ENCODE measurements around the gene AIP.
A peak's percentile ranks its signal among the peaks of the same experiment; 100 is the strongest.
"Not testable (repeated sequence)": the region's sequence is repeated elsewhere in the genome, so short reads cannot be mapped to it uniquely, and the experiment has no call there.

The AIP gene

DNA sequence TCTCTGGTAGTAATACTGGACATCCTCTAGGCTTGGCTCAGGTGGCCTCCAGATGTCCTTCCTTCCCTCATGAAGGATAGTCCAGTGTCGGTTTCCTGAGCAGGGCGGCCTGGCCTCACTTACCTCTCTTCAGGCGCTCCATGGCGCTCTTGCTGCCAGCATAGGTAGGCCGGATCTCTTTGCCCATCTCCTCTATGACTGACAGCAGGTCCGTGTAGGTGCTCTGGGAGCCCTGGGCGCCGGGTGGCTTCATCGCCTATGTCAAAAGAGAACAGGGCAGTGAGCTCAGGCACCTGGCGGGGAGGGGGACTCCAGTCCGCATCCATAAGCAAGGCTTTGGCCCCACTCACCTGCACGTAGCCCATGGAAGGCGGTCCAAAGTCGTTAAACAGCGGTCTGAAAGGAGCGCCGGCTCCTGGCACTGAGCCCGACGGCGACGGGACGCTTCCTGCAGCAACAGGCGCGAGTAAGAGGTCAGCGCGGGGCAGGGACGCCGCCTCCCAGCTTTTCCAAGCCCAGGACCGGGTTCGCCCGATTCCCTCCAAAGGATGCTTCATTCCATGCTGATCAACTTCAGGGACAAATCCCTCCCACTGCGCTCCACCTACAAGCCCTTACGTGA, 24.5 kb downstream of the AIP start:
- DNase-seq (ENCODE audit: low read depth in 2 of 2) = no peak

DNA sequence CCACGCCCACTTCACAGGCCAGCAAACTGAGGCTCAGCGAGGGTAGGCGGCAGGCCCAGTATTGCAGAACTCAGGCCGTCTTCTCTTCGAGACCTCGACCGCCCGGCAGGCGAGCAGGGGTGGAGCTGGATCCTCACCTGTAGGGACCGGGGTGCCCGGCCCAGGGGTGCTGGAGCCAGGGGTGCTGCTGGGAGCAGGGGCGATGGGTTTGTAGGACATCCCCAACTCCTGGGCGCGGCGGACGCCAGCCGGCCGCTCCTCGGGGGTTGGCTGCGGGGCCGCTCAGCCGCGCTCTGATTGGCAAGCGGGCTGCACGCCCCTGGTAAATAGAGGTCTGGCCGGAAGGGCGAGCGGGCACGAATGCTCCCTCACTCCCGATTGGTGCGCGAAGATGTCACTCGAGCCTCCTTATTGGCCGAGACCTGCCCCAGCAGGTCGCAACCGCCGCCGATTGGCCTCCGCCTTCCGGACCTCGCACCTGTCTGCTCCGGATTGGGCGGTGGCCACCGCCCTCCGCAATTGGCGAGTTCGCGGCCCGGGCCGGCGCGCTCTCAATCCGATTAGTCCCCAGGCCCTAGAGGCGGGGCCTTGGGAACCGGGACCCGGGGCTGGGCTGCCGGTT, 25.1 kb downstream of the AIP start, which contains the start of gene CDK2AP2:
TSS of gene CDK2AP2 (minus strand) at position 299 of the 622 bp plus-strand sequence. CDS start at position 219, 80 bp downstream.
- peak; percentile 98 to 99 for DNase-seq (ENCODE audit: low read depth in 2 of 2)

DNA sequence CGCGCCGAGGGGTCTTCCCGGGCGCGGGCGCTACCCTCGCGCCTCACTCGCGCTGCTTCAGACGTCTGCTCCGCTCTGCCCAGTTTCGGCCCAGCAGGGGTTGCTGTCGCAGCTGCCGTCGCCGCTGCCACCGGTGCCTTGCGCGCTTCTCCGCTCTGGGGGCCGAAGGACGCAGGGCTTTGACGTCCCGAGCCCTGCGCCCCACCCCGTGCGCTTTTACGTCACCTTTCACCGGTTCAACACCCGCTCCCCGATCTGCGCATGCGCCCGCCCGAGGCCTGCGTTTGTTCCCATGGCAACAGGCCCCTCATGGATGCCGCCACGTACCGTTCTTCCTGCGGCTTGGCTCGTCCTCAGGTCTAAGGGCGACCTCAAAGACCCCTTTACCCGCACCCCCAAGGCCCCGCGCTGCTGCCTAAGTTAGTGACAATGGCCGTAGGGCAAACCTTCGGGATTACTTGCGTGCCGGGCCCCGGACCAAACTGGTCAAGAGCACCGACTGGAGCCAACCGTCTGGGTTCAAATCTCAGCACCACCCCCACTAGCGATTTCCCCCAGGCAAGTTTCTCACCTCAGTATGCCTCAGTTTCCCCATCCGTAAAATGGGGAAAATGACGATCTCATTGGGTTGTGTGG, 25.8 kb downstream of the AIP start:
- peak; percentile 99 for DNase-seq (ENCODE audit: low read depth in 2 of 2)

DNA sequence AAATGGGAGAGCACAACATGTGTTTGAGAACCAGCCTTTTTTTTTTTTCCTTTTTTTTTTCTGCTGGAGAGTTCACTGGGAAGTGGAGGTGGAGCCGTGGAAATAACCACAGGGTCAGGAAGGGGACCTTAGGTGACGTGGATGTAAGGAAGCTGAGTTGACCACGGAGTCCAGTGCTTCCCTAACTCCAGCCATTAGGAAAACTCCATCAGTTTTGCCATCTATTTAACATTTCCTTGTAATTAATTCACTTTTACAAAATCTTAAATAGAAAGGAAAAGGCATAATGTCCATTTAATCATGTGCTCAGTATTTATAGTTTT, 27.2 kb downstream of the AIP start:
- no peak for DNase-seq (ENCODE audit: low read depth in 2 of 2)

DNA sequence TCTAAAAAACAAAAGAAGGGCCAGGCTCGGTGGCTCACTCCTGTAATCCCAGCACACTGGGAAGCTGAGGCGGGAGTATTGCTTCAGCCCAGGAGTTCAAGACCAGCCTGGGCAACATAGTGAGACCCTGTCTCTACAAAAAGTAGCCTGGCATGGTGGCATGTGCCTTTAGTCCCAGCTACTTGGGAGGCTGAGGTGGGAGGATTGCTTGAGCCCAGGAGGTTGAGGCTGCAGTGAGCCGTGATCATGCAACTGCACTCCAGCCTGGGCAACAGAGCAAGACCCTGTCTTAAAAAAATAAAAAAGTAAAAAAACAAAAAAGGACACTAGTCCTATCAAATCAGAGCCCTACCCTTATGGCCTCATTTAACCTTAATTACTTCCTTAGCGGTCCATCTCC, 28.7 kb downstream of the AIP start:
- not testable (repeated sequence) for DNase-seq (ENCODE audit: low read depth in 2 of 2)

DNA sequence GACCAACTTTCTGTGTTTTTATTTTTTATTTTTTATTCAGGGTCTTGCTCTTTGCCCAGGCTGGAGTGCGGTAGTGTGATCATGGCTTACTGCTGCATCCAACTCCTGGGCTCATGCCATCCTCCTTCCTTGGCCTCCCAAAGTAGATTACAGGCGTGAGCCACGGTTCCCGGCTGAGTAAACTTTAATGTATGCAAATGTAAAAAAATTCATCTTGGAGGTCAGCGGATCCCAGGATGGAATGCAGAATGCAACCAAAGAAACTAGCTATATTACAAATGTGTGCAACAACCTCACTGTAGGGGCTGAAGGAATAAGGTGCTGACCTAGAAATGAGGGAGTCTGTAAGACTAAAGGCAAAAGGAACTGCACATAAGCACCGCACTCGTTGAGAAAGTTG, 31.3 kb downstream of the AIP start:
- no peak for DNase-seq (ENCODE audit: low read depth in 2 of 2)

DNA sequence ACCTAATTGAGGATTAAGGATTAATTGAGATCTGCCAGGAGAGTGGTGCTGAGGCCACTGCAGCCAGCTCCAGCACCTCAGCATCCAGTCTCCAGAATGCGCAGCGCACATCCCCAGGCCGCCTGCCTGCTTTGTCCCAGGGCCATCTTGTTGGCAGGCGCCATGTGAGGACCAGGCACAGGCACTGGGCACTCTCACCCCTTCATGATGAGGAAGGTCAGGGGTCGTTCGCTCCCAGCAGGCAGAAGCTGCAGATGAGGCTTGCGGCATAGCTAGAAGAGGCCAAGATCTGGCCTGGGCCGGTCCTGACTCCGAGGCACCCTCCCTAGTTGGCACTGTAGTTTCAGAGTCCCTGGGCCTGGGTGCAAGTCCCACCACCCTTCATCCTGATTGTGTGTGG, 34.0 kb downstream of the AIP start:
- no peak for DNase-seq (ENCODE audit: low read depth in 2 of 2)

DNA sequence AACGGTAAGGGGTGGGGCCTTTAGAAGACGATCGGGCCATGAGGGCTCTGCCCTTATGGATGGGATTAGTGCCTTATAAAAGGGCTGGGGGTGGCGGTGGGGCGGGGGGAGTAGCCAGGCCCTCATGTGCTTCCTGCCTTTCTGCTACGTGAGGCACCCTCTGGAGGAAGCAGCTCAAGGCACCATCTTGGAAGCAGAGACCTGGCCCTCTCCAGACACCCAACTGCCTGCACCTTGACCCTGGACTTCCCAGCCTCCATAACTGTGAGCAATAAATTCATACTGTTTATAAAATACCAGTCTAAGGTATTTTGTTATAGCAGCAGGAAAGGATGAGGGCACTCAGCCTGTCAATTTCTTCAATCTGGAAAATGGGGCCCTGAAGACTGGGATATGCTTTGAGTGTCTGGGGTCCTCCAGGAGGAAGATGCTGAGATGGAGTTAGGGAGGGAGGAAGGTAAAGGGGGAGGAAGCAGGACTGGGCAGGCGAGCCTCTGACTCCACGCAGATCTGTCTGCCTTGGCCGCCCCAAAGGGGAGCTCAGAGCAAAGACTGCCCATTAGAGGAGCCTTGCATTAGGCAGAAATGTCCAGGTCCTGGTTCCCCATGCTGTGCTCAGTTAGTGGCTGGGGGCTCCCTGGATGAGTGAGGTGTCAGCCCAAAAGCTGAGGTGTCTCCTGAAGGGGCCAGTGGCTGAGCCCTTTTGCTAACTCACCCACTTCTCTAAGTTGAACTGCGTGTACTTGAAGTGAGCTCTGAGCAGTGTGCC, 35.1 kb downstream of the AIP start:
- DNase-seq (ENCODE audit: low read depth in 2 of 2) = no peak

DNA sequence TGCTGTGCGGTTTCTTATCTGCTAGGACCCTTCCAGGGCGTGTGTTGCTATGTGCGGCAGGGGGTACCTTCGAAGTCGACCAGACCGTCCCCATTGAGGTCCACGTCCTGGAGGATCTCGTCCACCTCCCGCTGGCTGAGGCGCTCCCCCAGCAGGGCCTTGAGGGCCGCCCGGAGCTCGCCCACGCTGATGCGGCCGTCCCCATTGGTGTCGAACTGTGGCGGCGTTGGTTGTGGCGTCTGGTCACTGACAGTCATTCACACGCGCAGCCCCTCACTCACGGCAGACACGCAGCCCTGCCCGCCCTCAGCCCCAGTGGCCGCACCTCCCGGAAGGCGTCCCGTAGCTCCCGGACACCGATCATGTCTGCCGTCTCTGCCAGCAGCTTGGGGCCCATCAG, 36.9 kb downstream of the AIP start:
- DNase-seq (ENCODE audit: low read depth in 2 of 2) = no peak

DNA sequence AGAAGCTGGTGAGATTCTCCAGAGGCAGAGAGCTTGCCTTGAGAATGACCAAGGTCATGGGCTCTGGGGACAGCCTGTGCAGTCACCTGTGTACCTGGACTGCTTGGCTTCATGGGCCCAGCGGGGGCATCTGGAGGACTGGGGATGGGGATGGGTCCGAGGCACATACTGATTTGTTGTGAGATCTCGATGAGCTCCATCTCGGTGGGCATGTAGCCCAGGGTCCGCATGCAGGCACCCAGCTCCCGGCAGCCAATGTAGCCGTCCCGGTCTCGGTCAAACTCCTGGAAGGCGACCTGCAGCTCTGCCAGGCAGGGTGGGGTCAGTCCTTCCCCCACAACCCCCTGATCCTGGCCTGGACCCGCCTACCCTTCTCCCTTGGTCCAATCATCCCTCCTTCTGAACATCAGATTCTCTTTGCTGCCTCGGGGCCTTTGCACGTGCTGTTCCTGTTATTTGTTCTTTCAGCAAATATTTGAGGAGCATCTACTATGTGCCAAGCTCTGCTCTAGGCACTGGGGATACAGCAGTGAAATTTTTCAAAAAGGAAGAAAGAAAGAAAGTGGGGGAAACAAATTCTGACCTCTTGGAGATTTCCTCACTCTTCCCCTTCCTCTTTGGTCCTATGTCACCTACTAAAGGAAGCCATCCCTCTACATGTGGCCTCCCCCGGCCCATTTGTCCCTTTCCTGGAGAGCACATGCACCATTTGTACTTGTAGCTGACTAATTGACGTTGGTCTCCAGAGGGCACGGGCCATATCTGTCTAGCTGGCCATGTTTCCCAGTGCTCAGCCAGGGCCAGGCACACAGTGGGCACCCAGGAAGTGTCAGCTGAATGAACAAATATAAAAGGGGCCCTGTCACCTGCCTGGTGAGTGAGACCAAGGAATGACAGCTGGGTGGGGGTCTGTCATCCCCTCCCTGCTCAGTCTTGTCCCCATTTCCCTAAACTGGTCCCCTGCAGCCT, 38.3 kb downstream of the AIP start:
- no peak for DNase-seq (ENCODE audit: low read depth in 2 of 2)

DNA sequence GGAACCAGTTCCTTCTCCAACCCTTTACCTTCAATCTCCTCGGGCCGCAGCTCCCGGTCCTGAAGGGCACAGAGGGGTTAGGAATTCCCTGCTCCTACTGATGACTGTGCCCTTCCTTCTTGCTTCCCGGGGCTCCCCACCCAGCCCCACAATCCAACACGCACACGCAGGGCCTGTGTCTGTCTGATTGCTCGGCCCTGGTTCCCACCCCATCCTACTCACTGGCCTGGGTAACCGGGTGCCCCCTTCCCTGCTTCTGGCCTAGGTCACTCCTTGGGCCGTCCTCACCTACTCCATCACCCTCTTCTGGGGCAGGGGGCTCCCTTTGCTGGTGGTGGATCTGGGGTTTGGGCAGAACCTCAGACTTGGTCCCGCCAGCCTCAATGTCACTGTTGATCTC, 39.1 kb downstream of the AIP start:
- DNase-seq (ENCODE audit: low read depth in 2 of 2) = no peak

DNA sequence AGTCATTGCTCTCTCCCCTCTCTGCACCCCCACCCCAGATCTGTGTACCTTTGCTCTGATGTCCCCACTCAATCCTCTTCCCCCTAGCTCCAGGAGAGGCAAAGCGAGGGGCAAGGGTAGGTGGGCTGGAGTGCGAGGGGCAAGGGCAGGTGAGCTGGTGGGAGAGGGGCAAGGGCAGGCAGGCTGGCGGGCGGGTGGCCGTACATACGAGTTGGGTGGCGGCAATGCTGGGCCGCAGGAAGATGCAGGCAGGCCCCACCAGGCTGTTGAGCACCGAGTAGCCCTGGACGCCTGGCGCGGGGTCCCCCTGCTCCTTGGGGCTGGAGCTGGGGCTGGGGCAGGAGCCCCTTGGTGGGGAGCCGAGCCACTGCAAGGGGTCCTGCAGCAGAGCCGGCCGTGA, 39.5 kb downstream of the AIP start:
- DNase-seq (ENCODE audit: low read depth in 2 of 2) = no peak

DNA sequence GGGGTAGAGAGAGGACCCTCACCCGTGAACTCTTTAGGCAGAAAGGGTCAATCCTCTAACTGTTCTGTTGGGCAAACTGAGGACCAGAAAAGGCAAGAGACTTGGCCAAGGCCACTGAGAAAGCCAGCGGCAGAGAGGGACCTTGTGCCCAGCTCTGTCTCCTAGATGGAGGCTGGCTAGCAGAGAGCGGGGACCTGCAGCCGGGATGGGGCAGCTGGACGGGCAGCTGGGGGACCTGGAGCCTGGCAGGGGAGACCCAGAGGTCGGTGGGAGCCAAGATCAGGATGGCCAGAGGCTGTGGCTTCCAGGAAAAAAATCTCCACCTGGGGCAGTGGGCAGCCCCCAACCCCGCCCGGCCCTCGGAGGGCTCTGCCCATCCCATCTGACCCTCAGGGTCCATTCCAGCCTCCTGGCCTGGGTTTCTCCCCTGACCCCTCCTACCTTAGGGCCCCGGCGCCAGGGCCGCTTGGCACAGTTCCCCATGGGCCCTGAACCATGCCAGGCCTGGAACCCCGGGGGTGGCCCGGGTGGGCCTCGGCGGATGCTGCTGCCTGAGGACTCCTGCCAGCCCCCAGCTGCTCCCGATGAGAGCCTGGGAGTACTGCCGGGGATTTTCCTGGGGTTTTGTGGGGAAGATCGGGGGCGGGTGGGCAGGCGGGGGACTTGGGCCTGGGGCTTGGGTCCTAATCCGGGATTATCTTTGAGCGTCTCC, 40.2 kb downstream of the AIP start, which contains the start of gene CABP2:
TSS of gene CABP2 (minus strand) at position 603 of the 712 bp plus-strand sequence. CDS start at position 483, 120 bp downstream.
- DNase-seq (ENCODE audit: low read depth in 2 of 2) = no peak

DNA sequence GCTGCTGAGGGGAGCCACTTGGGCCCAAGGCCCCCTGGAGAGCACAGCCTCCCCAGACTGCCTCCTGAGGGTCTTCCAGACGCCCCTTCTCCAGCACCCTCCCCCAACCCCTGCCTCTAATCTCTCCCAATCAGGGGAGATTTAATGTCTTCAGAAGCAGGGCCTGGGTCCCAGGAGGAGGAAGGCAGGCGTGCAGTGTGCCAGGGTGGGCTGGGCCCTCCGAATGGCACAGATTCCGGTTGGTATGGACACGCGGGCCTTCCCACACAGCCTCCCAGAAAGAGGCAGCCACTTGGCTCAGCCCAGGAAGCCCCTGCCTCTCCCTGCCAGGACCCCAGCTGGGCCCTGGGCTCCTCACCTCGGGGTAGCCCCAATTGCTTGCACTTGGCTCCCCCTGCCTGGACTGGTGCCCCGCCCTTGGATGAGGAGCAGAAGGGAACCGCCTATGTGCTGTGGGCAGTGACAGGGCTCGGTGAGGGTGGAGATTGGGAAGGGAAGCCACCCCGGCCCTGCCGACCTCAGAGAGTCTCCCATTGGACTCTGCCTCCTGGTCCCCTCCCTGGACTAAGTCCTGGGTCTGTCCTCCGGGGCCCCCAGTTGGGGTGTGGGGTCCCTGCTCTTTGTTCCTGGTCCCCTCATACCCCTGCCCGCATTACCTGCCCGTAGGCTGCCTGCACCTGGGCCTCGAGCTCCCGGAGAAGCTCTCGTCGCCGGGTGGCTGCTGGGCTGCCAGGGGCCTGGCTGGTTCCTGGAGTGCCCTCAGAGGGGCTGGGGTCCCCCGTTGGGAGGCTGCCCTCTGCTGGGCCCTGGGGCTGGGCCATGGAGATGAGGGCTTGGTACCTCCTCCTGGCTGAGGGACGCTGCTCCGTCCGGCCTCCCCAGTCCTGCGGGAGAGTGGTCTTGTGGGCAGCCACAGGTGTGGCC, 41.0 kb downstream of the AIP start:
- no peak for DNase-seq (ENCODE audit: low read depth in 2 of 2)

DNA sequence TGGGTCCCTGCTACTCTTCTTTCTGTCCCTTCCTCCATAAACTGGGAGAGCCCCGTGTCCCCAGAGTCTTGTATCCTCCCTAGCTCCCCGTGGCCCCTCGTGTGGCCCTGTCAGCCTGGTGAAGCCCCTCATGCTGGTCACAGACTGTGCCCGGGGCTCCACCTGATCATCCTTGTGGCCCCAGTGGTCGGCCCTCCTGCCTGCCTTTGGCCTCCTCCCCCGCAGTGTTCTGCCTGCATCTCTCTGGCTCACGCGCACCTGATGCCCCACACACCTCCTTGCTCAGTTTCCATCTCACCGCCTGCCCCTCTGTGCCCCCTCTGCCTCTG, 41.6 kb downstream of the AIP start:
- DNase-seq (ENCODE audit: low read depth in 2 of 2) = no peak

DNA sequence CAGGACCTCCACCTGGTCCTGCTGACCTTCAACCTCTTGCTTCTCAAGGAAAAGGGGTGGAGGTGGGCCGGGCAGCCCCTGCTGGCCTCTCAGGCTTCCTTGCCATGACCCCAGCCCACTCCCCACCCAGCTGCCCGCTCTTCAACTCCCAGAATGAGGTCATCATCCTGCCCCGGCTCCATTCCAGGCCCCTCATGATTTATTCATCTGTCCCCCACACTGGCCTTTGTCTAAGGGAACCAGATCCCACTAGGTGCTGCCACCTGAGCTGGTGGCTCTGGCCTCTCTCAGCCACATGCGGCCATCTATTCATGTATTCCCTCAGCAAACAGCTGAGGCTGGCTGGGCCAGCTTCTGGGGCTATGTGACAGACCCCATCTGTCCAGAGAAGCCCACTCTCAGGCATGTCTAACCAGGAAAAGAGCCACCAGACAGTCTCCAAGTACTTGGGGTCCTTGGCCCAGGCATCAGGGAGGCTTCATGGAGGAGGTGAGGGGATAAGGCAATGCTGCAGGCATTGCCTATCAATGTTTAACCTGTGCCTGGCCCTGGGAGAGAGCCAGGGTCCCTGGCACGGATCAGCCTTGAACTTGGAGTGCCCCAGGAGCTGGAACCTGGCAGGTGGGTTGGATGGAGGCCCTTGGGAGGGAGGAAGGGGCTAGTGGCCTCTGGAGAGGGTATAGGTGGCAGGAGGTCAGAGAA, 42.6 kb downstream of the AIP start:
- DNase-seq (ENCODE audit: low read depth in 2 of 2) = no peak

DNA sequence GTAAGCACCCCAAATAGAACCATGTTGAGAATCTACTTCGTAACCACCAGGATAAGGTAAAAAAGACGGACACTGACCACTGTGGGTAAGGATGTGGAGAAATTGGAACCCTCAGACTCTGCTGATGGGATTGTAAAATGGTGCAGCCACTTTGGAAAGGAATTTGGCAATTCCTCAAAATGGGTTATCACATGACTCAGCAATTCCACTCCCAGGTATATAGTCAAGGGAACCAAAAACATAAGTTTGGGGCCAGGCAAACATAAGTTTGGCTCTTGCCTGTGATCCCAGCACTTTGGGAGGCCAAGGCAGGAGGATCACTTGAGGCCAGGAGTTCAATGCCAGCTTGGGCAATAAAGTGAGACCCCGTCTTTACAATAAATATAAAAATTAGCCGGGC, 45.5 kb downstream of the AIP start:
- DNase-seq (ENCODE audit: low read depth in 2 of 2) = no peak

DNA sequence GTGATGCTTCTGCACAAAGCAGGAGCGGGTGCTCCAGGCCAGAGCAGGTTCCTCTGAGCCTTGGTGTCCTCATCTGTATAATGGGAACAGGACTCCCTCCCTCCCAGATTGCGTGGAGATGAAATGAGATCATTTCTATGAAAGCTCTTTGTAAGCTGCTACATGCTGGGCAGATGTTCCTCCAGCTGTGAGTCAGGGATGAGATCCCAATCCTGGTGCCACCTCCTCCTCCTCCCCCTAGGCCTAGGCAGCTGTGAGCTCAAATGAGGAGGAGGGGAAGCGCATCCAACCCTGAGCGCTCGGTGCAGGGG, 47.4 kb downstream of the AIP start:
- DNase-seq (ENCODE audit: low read depth in 2 of 2) = no peak

DNA sequence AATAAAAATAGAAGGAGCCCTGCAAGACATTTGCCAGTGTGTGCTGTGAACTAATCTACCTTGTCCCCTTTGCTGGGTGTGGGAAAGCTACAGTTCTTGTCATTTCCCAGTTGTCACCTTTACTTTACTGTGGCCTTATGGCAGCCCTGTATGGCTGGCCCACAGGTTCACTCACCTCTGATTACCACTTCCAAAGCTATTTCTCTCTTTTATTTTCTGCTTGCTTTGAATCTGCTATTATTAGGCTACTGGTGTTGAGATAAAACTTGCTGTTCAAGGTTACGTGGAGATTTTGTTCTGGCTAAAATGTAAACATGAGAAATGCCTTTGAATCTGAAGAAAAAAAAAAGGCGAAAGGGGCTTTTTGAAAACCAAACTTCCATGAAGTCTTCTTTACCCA, 50.1 kb downstream of the AIP start:
- DNase-seq (ENCODE audit: low read depth in 2 of 2) = no peak
